ENCODE results near the gene CAMTA1.

- TF ChIP-seq RAD21 (IDR thresholded peaks at IDR 0.05) (no peak), EGR1 (IDR thresholded peaks at IDR 0.05; ENCODE audit: low read depth in 2 of 2) (no peak)
These were observed 968.4 kb downstream of the CAMTA1 start for GRCh38 chr1:7753641-7754040.

Data from liver (tissue), 2 donors.